Frontal cortex (tissue), 4 donors: ENCODE results near the gene NDUFAF7. TPM values are rescaled to one million over a fixed set of nuclear protein-coding genes. Genes with fewer than 3 reads are reported as not detected.
"Not testable (repeated sequence)": the region's sequence is repeated elsewhere in the genome, so short reads cannot be mapped to it uniquely, and the experiment has no call there.

ENCODE experiments used
- DNase-seq, 2 donors: peaks; one replicate each; pipeline ENCODE4 v3.0.0; 2012; ENCODE audit warnings: low spot score in 2 of 2
- FAIRE-seq: peaks from 2 replicates; lab custom pipeline; 2012; peaks lifted over from hg19 to GRCh38; lab: Jason Lieb, UNC
- total RNA-seq: library from RNA; depleted of rRNA; stranded (reverse); fragments of >200 nt; gene quantifications from one replicate; pipeline ENCODE4 v1.2.3, GENCODE V29; 2014
- donor health status: control.
- donor health status: control.
- donor health status: control.

Gene NDUFAF7
- total RNA-seq, 1 donor from 2014 or later, result 26.1 TPM

GRCh38 chr2:37271376-37272067, 40.1 kb downstream of the NDUFAF7 start:
- FAIRE-seq, result no peak

GRCh38 chr2:37274359-37274965, 43.0 kb downstream of the NDUFAF7 start:
- no peak for FAIRE-seq
- DNase-seq, result no peak

More at GRCh38 chr2:37271376-37272067, 40.1 kb downstream of the NDUFAF7 start:
- no peak for DNase-seq

GRCh38 chr2:37276291-37276690, 44.8 kb downstream of the NDUFAF7 start:
- FAIRE-seq (no peak), DNase-seq (no peak)

GRCh38 chr2:37281916-37282315, 50.5 kb downstream of the NDUFAF7 start:
- DNase-seq (no peak), FAIRE-seq (no peak)

- FAIRE-seq, result no peak
- DNase-seq, result no peak
Measured at GRCh38 chr2:37282746-37283145, 51.3 kb downstream of the NDUFAF7 start.

GRCh38 chr2:37283207-37283606, 51.7 kb downstream of the NDUFAF7 start:
- DNase-seq, result no peak
- no peak for FAIRE-seq

GRCh38 chr2:37284381-37284780, 52.9 kb downstream of the NDUFAF7 start:
- DNase-seq (no peak), FAIRE-seq (no peak)

GRCh38 chr2:37287966-37288365, 56.5 kb downstream of the NDUFAF7 start:
- no peak for DNase-seq
- FAIRE-seq, result no peak

- DNase-seq, result no peak
- no peak for FAIRE-seq
Measured at GRCh38 chr2:37291680-37292079, 60.2 kb downstream of the NDUFAF7 start.

GRCh38 chr2:37294858-37295257, 63.4 kb downstream of the NDUFAF7 start:
- DNase-seq, FAIRE-seq: not testable (repeated sequence)

- FAIRE-seq (no peak), DNase-seq (no peak)
Measured at GRCh38 chr2:37295469-37296073, 64.1 kb downstream of the NDUFAF7 start.

- no peak for DNase-seq
- FAIRE-seq, result no peak
Measured at GRCh38 chr2:37297632-37298031, 66.2 kb downstream of the NDUFAF7 start.

Other genes with a start within 250 kb of the NDUFAF7 start
- 125 TPM for gene HEATR5B, start 147.3 kb upstream of the NDUFAF7 start, total RNA-seq
- 21.6 TPM for gene GPATCH11, start 147.1 kb upstream of the NDUFAF7 start, total RNA-seq
- gene EIF2AK2, start 74.7 kb upstream of the NDUFAF7 start, total RNA-seq, result 50.1 TPM
- not detected for gene SULT6B1, start 43.0 kb upstream of the NDUFAF7 start, total RNA-seq
- 22.8 TPM for gene CEBPZOS, start 35.2 kb upstream of the NDUFAF7 start, total RNA-seq
- 51.4 TPM for gene CEBPZ, start 62 bp upstream of the NDUFAF7 start, total RNA-seq
- gene PRKD3, start 93.2 kb downstream of the NDUFAF7 start, total RNA-seq, result 24.1 TPM
- 22.0 TPM for gene QPCT, start 113.0 kb downstream of the NDUFAF7 start, total RNA-seq